ENCODE data around the gene PDLIM7. TPM values are rescaled to one million over a fixed set of nuclear protein-coding genes. Genes with fewer than 3 reads are reported as not detected.
A peak's percentile ranks its signal among the peaks of the same experiment; 100 is the strongest.

Gene PDLIM7
- total RNA-seq, 1 donor from 2014 or later, result 113 TPM

DNA sequence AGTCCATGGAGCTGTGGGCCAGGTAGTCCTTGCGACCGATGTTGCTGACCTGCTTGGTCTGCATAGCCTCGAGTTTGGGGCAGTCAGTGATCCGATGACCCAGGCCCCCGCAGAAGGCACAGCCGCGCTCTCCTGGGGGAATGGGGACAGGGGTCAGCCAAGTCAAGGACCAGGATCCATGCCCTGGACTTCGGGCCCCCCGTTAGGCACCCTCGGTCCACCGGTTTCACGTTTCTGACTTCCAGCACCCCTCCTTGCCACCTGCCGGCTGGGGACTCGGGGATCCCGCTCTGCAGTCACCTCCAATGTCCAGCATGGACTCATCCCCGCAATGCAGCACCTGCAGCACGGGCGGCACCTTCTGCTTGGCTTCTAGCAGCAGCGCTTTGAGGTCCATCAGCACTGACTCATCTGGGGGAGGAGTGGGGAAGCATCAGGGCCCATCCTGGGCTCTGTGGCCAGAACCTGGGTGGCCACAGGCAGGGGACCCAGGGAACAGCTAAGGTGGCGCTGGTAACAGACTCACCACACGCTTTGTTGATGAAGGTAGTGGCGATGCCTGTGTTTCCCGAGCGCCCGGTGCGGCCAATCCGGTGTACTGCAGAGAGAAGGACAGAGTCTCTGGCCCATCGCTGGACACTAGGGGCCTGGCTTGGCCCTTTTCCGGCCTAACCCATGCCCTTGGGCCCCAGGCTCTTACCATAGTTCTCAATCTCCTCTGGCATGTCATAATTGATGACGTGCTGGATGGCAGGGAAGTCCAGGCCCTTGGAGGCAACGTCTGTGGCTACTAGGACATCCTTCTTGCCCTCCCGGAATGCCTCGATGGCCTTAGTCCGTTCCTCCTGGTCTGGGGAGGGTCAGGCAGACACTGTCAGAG is 14.6 kb upstream of the PDLIM7 start:
- DNase-seq (ENCODE audit: low spot score, unreplicated experiment), result no peak
- H3K4me3 Mint-ChIP-seq (ENCODE audit: low read depth), result no peak overlapping the region
- no peaks in the 10 kb centered on the region for H3K9me3 Mint-ChIP-seq (ENCODE audit: low read depth)
- peaks cover 14% of the 10 kb centered on the region for H3K4me1 Mint-ChIP-seq (ENCODE audit: low read depth)
- H3K36me3 Mint-ChIP-seq (ENCODE audit: insufficient read depth), result peaks cover 28% of the 10 kb centered on the region
- H3K27ac Mint-ChIP-seq, result no peak overlapping the region
- TF ChIP-seq, protein P1, sequence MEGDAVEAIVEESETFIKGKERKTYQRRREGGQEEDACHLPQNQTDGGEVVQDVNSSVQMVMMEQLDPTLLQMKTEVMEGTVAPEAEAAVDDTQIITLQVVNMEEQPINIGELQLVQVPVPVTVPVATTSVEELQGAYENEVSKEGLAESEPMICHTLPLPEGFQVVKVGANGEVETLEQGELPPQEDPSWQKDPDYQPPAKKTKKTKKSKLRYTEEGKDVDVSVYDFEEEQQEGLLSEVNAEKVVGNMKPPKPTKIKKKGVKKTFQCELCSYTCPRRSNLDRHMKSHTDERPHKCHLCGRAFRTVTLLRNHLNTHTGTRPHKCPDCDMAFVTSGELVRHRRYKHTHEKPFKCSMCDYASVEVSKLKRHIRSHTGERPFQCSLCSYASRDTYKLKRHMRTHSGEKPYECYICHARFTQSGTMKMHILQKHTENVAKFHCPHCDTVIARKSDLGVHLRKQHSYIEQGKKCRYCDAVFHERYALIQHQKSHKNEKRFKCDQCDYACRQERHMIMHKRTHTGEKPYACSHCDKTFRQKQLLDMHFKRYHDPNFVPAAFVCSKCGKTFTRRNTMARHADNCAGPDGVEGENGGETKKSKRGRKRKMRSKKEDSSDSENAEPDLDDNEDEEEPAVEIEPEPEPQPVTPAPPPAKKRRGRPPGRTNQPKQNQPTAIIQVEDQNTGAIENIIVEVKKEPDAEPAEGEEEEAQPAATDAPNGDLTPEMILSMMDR (IDR thresholded peaks at IDR 0.05; ENCODE audit: unreplicated experiment), result no peak
- no peaks in the 10 kb centered on the region for H3K27me3 Mint-ChIP-seq

- TF ChIP-seq, protein P1 (IDR thresholded peaks at IDR 0.05; ENCODE audit: unreplicated experiment), result no peak
- Mint-ChIP-seq H3K4me1 (ENCODE audit: low read depth) (peaks cover 7% of the 10 kb centered on the region), H3K36me3 (ENCODE audit: insufficient read depth) (peaks cover 25% of the 10 kb centered on the region)
Measured at GRCh38 chr5:177511181-177511580, 13.8 kb upstream of the PDLIM7 start.

DNA sequence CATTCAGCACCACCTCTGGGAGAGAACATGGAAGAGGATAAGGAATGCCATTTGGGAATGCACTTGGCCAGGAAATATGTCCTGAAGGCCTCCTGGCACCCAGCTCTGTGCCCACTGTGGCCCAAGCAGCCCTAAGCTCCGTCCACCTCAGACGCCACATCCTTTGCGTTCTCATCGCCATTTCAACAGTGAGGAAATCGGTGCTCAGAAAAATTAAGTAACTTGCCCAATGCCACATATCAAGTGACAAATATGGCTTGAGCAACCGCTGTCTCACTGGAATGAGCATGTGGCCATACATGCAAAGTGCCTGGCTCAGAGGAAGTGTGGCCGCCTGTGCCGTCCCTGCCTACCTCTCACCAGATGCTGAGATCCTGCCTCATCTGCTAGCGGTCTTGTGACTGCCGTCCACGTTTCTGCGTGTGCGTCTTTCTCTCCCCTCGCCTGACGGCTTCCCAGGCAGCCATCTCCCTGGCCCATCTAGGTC is 13.2 kb upstream of the PDLIM7 start:
- TF ChIP-seq, protein P1 (IDR thresholded peaks at IDR 0.05; ENCODE audit: unreplicated experiment), result no peak
- peaks cover 1% of the 10 kb centered on the region for H3K4me1 Mint-ChIP-seq (ENCODE audit: low read depth)
- DNase-seq (ENCODE audit: low spot score, unreplicated experiment), result no peak
- peaks cover 24% of the 10 kb centered on the region for H3K36me3 Mint-ChIP-seq (ENCODE audit: insufficient read depth)
- no peaks in the 10 kb centered on the region for H3K9me3 Mint-ChIP-seq (ENCODE audit: low read depth)
- H3K27ac Mint-ChIP-seq, result no peak overlapping the region
- H3K4me3 Mint-ChIP-seq (ENCODE audit: low read depth), result no peak overlapping the region
- no peaks in the 10 kb centered on the region for H3K27me3 Mint-ChIP-seq

More at GRCh38 chr5:177511181-177511580, 13.8 kb upstream of the PDLIM7 start:
- Mint-ChIP-seq H3K27ac (no peak overlapping the region), H3K4me3 (ENCODE audit: low read depth) (no peak overlapping the region), H3K27me3 (no peaks in the 10 kb centered on the region), H3K9me3 (ENCODE audit: low read depth) (no peaks in the 10 kb centered on the region)
- no peak for DNase-seq (ENCODE audit: low spot score, unreplicated experiment)

DNA sequence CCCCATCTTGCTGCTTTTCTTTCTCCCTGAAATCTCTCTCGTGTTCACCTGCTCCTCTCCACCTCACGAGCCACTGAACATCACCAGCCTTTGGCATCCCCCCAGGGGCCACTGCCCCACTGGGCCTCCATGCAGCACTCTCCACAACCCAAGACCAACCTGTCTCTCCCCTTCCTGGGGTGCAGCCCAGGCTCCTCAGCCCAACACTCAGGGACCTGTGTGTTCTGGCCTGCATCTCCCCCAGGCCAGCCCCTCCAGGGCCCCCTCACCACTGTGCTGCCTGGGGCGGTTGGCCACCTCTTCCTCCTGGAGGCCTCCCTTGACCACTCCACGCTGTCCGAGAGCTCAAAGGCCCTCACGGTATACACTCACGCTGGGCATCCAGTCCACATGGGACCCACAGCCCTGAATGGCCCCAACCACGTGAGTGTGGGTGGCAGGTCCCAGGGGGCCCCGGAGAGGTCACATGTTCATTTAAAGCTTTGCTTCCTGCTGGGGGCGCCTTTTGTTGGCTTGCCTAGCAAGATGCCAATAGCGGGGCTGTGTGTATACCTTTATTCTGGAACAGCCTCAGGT is 12.7 kb upstream of the PDLIM7 start:
- Mint-ChIP-seq H3K4me3 (ENCODE audit: low read depth) (no peak overlapping the region), H3K27ac (peak overlapping the region; percentile 86), H3K36me3 (ENCODE audit: insufficient read depth) (peaks cover 21% of the 10 kb centered on the region), H3K4me1 (ENCODE audit: low read depth) (no peaks in the 10 kb centered on the region), H3K27me3 (no peaks in the 10 kb centered on the region), H3K9me3 (ENCODE audit: low read depth) (no peaks in the 10 kb centered on the region)
- TF ChIP-seq, protein P1 (IDR thresholded peaks at IDR 0.05; ENCODE audit: unreplicated experiment), result no peak
- DNase-seq (ENCODE audit: low spot score, unreplicated experiment), result no peak

- Mint-ChIP-seq H3K4me3 (ENCODE audit: low read depth) (no peak within 1 kb of the TSS), H3K27me3 (no peaks in the 10 kb centered on the region), H3K9me3 (ENCODE audit: low read depth) (no peaks in the 10 kb centered on the region), H3K36me3 (ENCODE audit: insufficient read depth) (peaks cover 20% of the 10 kb centered on the region), H3K4me1 (ENCODE audit: low read depth) (no peaks in the 10 kb centered on the region), H3K27ac (peak within 1 kb of the TSS; percentile 86)
- TF ChIP-seq, protein P1 (IDR thresholded peaks at IDR 0.05; ENCODE audit: unreplicated experiment), result no peak
- DNase-seq (ENCODE audit: low spot score, unreplicated experiment), result no peak
Measured at GRCh38 chr5:177509381-177509951, 12.1 kb upstream of the PDLIM7 start, which contains the start of gene DOK3. TSS of gene DOK3 (minus strand) at chr5:177509826. CDS start at chr5:177509540, 286 bp downstream.

All from progenitor cell of endocrine pancreas (in vitro differentiated cells).